Heart left ventricle (tissue), 13 donors: ENCODE measurements around the gene ZNF740.

Source experiments
- CTCF ChIP-seq, 12 donors: fragments of 200-600 bp; sonication (generic) in 4 of 12; IDR thresholded peaks; one replicate each; pipeline versions ENCODE4 v1.5.0 to v1.8.0; 2018 to 2022; ENCODE audit warnings: antibody characterized with exemption in 12 of 12, mild to moderate bottlenecking in 5 of 12
- POLR2A ChIP-seq, 2 donors: fragments of 450-650 bp; IDR thresholded peaks; one replicate each; pipeline ENCODE4 v1.6.1; 2017; ENCODE audit warnings: antibody characterized with exemption in 2 of 2, mild to moderate bottlenecking in 2 of 2, moderate library complexity in 2 of 2
- donor health status: ischemic (EF 13 %, LVEDD 7.1; RV severe dilation, severe dysfunction).
- donor health status: DM: no; HTN: yes; CAD: no.
- donor health status: DM: no; HTN: no; CAD: no.
- donor health status: ischemic (EF 25% LVEDD 6.9; RV normal size, moderate dysfunction).
- donor health status: ischemic (EF 25% LVEDD 5.7; RV mildly dilated, moderate dysfunction).
- donor health status: ischemic (EF 35%, LVEDD 5.7; RV mildly dilated, moderate dysfunction).
- donor health status: nonischemic (EF 11% LVEDD 7.7; RV severe dilation, severe dysfunction).
- donor health status: DM: yes; HTN: yes; CAD: no.
- donor health status: PGD.
- donor health status: ischemic (EF 29% LVEDD 5.4; RV normal size, mild dysfunction).
- donor health status: nonischemic (EF 23%, LVEDD 6.1; RV moderate dilation, normal function).

DNA sequence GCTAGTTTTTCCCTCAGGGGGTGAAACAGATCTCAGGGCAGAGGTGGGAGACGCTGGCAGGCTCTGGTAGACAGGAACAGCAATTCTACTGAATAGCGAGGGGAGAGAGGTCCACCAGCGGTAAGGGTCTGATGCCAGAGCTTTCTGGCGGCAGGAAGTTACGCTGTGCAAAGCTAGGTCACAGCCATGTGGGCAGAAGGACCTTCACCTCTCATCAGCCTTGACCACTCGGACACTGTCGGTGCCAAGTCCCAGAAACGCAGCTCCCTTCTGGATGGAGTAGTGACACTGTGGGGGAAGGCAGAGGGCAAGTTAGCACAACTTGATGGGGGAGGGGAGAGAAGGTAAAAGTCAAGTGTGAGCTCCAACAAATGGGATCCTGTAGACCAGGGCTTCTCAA lies 10.3 kb upstream of the ZNF740 start:
- TF ChIP-seq POLR2A (IDR thresholded peaks at IDR 0.05) (no peak), CTCF (IDR thresholded peaks at IDR 0.05) (no peak)
